ENCODE measurements around the gene CD83.

The CD83 gene

DNA sequence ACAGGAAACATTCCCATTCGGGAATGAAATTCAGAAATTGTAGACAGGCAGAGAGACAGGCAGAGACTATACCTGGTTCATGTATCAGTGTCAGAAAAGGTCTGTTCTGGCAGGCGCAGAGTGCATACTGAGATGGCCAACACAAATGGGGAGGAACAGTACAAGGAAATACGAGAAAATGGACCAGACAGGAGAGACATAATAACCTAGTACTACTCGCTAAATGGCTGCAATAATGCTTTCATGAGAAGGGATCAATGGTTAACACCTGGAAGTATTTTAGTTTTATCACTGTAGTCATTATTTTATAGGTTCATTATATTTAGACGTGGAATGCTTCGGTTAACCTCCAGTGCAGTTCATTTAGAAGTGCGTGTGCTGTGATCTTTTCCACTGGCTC lies 58.9 kb downstream of the CD83 start:
- H3F3A ChIP-seq (ENCODE audit: control insufficient read depth, insufficient read depth) = no peaks in the 10 kb centered on the region
- no peaks in the 10 kb centered on the region for H3K9me3 ChIP-seq (ENCODE audit: control insufficient read depth, insufficient read depth, low read length)
- no peaks in the 10 kb centered on the region for H3K36me3 ChIP-seq (ENCODE audit: control insufficient read depth, low read length)
- H3K27ac ChIP-seq (ENCODE audit: low read depth, low read length) = no peak overlapping the region
- no peaks in the 10 kb centered on the region for H3K79me2 ChIP-seq (ENCODE audit: control insufficient read depth, low read length)
- no peaks in the 10 kb centered on the region for H3K4me1 ChIP-seq (ENCODE audit: control insufficient read depth, low read length)
- no peak for TF ChIP-seq EZH2phosphoT487 (IDR thresholded peaks at IDR 0.05; ENCODE audit: borderline replicate concordance, low read length)
- TF ChIP-seq, protein P1, sequence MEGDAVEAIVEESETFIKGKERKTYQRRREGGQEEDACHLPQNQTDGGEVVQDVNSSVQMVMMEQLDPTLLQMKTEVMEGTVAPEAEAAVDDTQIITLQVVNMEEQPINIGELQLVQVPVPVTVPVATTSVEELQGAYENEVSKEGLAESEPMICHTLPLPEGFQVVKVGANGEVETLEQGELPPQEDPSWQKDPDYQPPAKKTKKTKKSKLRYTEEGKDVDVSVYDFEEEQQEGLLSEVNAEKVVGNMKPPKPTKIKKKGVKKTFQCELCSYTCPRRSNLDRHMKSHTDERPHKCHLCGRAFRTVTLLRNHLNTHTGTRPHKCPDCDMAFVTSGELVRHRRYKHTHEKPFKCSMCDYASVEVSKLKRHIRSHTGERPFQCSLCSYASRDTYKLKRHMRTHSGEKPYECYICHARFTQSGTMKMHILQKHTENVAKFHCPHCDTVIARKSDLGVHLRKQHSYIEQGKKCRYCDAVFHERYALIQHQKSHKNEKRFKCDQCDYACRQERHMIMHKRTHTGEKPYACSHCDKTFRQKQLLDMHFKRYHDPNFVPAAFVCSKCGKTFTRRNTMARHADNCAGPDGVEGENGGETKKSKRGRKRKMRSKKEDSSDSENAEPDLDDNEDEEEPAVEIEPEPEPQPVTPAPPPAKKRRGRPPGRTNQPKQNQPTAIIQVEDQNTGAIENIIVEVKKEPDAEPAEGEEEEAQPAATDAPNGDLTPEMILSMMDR (IDR thresholded peaks at IDR 0.05; ENCODE audit: low read depth, low read length, poor library complexity, severe bottlenecking) = no peak
- H3K9me2 ChIP-seq (replicated peaks; ENCODE audit: control insufficient read depth, low read length) = no peaks in the 10 kb centered on the region
- H3K27me3 ChIP-seq (ENCODE audit: control insufficient read depth, low read length) = no peaks in the 10 kb centered on the region
- H4K20me1 ChIP-seq (ENCODE audit: control insufficient read depth, insufficient read depth, low read depth, low read length) = no peaks in the 10 kb centered on the region
- no peak overlapping the region for H3K4me2 ChIP-seq (ENCODE audit: low read length)
- no peak overlapping the region for H3K4me3 ChIP-seq (ENCODE audit: low read length)

DNA sequence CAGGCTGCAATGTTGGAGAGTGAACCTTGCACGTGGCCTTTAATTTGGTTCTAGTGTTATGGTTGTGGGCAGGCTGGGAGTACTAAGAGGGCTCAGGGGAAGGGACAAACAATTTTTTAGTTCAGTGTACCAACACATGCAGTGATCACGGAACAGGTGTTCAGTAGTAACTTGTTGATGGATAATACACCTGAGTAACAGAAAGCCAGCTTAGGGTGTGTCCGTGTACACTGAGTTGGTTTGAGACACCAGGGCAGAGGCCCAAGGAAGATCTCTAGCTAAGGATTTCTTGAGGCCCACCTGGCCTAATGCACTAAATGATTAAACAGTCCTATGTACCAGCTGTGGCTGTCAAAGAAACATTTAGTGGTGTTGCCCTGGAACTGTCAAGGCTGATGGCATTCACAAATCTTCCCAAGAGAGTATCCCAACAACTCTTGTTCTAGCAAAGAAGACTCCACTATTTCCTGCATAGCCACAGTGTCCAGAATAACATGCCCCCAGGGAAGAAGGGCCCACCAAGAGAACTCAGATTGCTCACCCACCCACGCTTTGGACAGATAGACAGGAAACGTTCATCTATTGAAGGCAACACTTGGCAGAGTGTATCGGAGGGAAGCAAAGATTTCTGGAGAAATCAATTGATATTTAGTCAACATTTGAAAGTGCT lies 60.0 kb downstream of the CD83 start:
- no peaks in the 10 kb centered on the region for H3K9me3 ChIP-seq (ENCODE audit: control insufficient read depth, insufficient read depth, low read length)
- H3K4me3 ChIP-seq (ENCODE audit: low read length) = no peak overlapping the region
- no peaks in the 10 kb centered on the region for H3K36me3 ChIP-seq (ENCODE audit: control insufficient read depth, low read length)
- no peak overlapping the region for H3K27ac ChIP-seq (ENCODE audit: low read depth, low read length)
- no peaks in the 10 kb centered on the region for H3K4me1 ChIP-seq (ENCODE audit: control insufficient read depth, low read length)
- H3K9me2 ChIP-seq (replicated peaks; ENCODE audit: control insufficient read depth, low read length) = no peaks in the 10 kb centered on the region
- H4K20me1 ChIP-seq (ENCODE audit: control insufficient read depth, insufficient read depth, low read depth, low read length) = no peaks in the 10 kb centered on the region
- TF ChIP-seq EZH2phosphoT487 (IDR thresholded peaks at IDR 0.05; ENCODE audit: borderline replicate concordance, low read length) = no peak
- no peaks in the 10 kb centered on the region for H3K79me2 ChIP-seq (ENCODE audit: control insufficient read depth, low read length)
- H3K27me3 ChIP-seq (ENCODE audit: control insufficient read depth, low read length) = no peaks in the 10 kb centered on the region
- H3K4me2 ChIP-seq (ENCODE audit: low read length) = no peak overlapping the region
- H3F3A ChIP-seq (ENCODE audit: control insufficient read depth, insufficient read depth) = no peaks in the 10 kb centered on the region

DNA sequence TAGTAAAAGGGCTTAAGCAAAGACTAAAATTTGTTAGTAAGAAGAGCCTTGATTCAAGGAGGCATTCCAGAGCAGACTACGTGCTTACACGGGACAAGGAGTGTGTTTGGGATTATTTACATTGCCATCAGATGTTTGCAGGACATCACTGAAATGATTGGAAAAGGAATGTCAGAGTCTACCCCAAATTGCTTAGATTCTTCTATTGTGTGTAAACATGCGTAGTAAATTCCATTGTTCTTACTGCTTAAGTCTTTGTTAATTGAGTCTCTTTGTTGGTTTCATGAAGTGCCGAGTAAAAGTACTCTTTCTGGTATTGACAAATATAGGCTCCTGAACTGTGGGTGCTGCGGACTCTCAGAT lies 60.5 kb downstream of the CD83 start:
- H3K27ac ChIP-seq (ENCODE audit: low read depth, low read length) = no peak overlapping the region
- no peaks in the 10 kb centered on the region for H3K27me3 ChIP-seq (ENCODE audit: control insufficient read depth, low read length)
- no peak overlapping the region for H3K4me2 ChIP-seq (ENCODE audit: low read length)
- no peak overlapping the region for H3K4me3 ChIP-seq (ENCODE audit: low read length)
- no peaks in the 10 kb centered on the region for H3K9me3 ChIP-seq (ENCODE audit: control insufficient read depth, insufficient read depth, low read length)
- H3K79me2 ChIP-seq (ENCODE audit: control insufficient read depth, low read length) = no peaks in the 10 kb centered on the region
- H3K4me1 ChIP-seq (ENCODE audit: control insufficient read depth, low read length) = no peaks in the 10 kb centered on the region
- H3F3A ChIP-seq (ENCODE audit: control insufficient read depth, insufficient read depth) = no peaks in the 10 kb centered on the region
- TF ChIP-seq, protein P1 (IDR thresholded peaks at IDR 0.05; ENCODE audit: low read depth, low read length, poor library complexity, severe bottlenecking) = no peak
- TF ChIP-seq EZH2phosphoT487 (IDR thresholded peaks at IDR 0.05; ENCODE audit: borderline replicate concordance, low read length) = no peak
- H3K36me3 ChIP-seq (ENCODE audit: control insufficient read depth, low read length) = no peaks in the 10 kb centered on the region
- H4K20me1 ChIP-seq (ENCODE audit: control insufficient read depth, insufficient read depth, low read depth, low read length) = no peaks in the 10 kb centered on the region
- no peaks in the 10 kb centered on the region for H3K9me2 ChIP-seq (replicated peaks; ENCODE audit: control insufficient read depth, low read length)

DNA sequence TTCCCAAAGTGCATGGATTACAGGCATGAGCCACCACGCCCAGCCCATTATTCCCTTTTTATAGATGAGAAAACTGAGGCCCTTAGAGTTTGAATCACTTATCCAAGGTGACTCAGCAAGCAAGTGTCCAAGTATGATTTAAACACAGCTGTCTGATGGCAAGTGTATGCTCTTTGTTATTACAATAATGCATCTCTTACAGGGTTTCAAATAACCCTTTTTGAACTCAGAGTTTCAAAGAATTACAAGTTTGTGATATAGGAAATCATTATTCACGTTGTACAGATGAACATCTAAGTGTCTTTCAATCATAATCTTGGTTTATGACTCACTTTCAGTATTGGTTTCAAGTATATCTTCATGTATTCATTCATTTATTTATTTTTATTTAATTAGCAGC lies 63.0 kb downstream of the CD83 start:
- no peak for TF ChIP-seq EZH2phosphoT487 (IDR thresholded peaks at IDR 0.05; ENCODE audit: borderline replicate concordance, low read length)
- TF ChIP-seq, protein P1 (IDR thresholded peaks at IDR 0.05; ENCODE audit: low read depth, low read length, poor library complexity, severe bottlenecking) = no peak
- H3K36me3 ChIP-seq (ENCODE audit: control insufficient read depth, low read length) = no peaks in the 10 kb centered on the region
- H3K9me2 ChIP-seq (replicated peaks; ENCODE audit: control insufficient read depth, low read length) = no peaks in the 10 kb centered on the region
- no peak overlapping the region for H3K4me2 ChIP-seq (ENCODE audit: low read length)
- no peaks in the 10 kb centered on the region for H3K9me3 ChIP-seq (ENCODE audit: control insufficient read depth, insufficient read depth, low read length)
- H3K79me2 ChIP-seq (ENCODE audit: control insufficient read depth, low read length) = no peaks in the 10 kb centered on the region
- no peaks in the 10 kb centered on the region for H3F3A ChIP-seq (ENCODE audit: control insufficient read depth, insufficient read depth)
- H3K27me3 ChIP-seq (ENCODE audit: control insufficient read depth, low read length) = no peaks in the 10 kb centered on the region
- no peaks in the 10 kb centered on the region for H3K4me1 ChIP-seq (ENCODE audit: control insufficient read depth, low read length)
- no peaks in the 10 kb centered on the region for H4K20me1 ChIP-seq (ENCODE audit: control insufficient read depth, insufficient read depth, low read depth, low read length)
- no peak overlapping the region for H3K4me3 ChIP-seq (ENCODE audit: low read length)
- H3K27ac ChIP-seq (ENCODE audit: low read depth, low read length) = no peak overlapping the region

Measured in DOHH2 (cell line).